ENCODE results near the gene SLC6A13. TPM values are rescaled to one million over a fixed set of nuclear protein-coding genes. Genes with fewer than 3 reads are reported as not detected.
"Not testable (repeated sequence)": the region's sequence is repeated elsewhere in the genome, so short reads cannot be mapped to it uniquely, and the experiment has no call there.

SLC6A13 gene
- total RNA-seq, 2 donors from 2014 or later, result 0.54 TPM; not detected in 1

DNA sequence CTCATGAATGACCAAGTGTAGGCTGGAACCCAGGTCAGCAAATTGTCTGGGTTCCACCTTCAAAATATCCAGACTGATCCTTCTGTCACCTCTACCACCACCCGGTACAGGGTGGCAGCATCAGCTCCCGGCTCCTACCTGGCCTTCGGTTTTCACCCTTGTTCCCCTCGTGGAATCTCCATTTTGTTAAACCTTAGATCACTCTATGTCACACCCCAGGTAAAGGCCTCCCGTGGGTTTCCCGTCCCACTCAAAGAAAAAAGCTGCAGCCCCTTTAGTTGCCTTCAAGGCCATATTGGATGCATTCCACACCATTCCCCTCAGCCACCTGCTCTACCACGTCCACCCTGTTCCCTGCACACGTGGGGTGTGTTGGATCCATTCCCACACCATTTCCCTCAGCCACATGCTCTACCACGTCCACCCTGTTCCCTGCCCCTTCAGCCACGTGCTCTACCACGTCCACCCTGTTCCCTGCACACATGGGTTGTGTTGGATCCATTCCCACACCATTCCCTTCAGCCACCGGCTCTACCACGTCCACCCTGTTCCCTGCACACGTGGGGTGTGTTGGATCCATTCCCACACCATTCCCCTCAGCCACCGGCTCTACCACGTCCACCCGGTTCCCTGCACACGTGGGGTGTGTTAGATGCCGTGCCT is 23.8 kb downstream of the SLC6A13 start:
- no peak overlapping the region for H3K4me3 ChIP-seq

DNA sequence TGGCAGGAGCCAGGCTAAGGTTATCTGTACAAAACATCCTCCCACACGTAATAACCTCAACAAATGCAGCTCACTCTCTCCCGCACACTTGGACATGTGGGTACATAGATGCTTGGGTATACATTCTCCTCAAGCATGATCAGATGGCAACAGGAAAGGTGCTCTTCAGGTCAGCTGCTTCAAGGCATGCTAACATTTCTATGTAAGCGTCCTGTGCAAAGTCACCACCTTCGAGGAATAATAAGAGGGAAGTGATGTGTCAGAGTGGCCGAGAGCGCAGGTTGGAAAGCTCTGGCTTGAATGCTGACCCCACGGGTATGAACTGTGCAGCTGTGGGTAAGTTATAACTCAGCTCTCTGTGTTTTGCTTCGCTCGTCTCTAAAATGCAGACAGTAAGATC is 24.5 kb downstream of the SLC6A13 start:
- DNase-seq (ENCODE audit: low spot score) (no peak), ATAC-seq (ENCODE audit: insufficient number of reproducible peaks, low FRiP score, low read depth) (no peak)
- Histone ChIP-seq H3K36me3 (no peaks in the 10 kb centered on the region), H3K4me3 (no peak overlapping the region), H3K4me1 (ENCODE audit: control insufficient read depth in 1 of 2, low read depth in 2 of 2) (no peaks in the 10 kb centered on the region), H3K27me3 (replicated peaks; ENCODE audit: insufficient read depth) (no peaks in the 10 kb centered on the region), H3K27ac (no peak overlapping the region), H3K9me3 (peaks cover 7% of the 10 kb centered on the region)
- no peak for TF ChIP-seq CTCF (IDR thresholded peaks at IDR 0.05)

More for the DNA sequence above, 23.8 kb downstream of the SLC6A13 start:
- DNase-seq (ENCODE audit: low spot score) (no peak), ATAC-seq (ENCODE audit: insufficient number of reproducible peaks, low FRiP score, low read depth) (no peak)
- Histone ChIP-seq H3K4me1 (ENCODE audit: control insufficient read depth in 1 of 2, low read depth in 2 of 2) (no peaks in the 10 kb centered on the region), H3K36me3 (no peaks in the 10 kb centered on the region), H3K9me3 (peaks cover 7% of the 10 kb centered on the region), H3K27ac (no peak overlapping the region), H3K27me3 (replicated peaks; ENCODE audit: insufficient read depth) (no peaks in the 10 kb centered on the region)
- no peak for TF ChIP-seq CTCF (IDR thresholded peaks at IDR 0.05)

- no peak for ATAC-seq (ENCODE audit: insufficient number of reproducible peaks, low FRiP score, low read depth)
- no peak for TF ChIP-seq CTCF (IDR thresholded peaks at IDR 0.05)
Measured at GRCh38 chr12:237026-237815, 25.4 kb downstream of the SLC6A13 start.

GRCh38 chr12:236445-236844 is 26.2 kb downstream of the SLC6A13 start:
- TF ChIP-seq CTCF (IDR thresholded peaks at IDR 0.05), result no peak
- H3K27me3 ChIP-seq (replicated peaks; ENCODE audit: insufficient read depth), result no peaks in the 10 kb centered on the region
- H3K4me3 ChIP-seq, result no peak overlapping the region
- H3K27ac ChIP-seq, result no peak overlapping the region
- DNase-seq (ENCODE audit: low spot score) (no peak), ATAC-seq (ENCODE audit: insufficient number of reproducible peaks, low FRiP score, low read depth) (no peak)
- no peaks in the 10 kb centered on the region for H3K4me1 ChIP-seq (ENCODE audit: control insufficient read depth in 1 of 2, low read depth in 2 of 2)
- H3K9me3 ChIP-seq, result peaks cover 7% of the 10 kb centered on the region
- H3K36me3 ChIP-seq, result no peaks in the 10 kb centered on the region

More at GRCh38 chr12:237026-237815, 25.4 kb downstream of the SLC6A13 start:
- H3K36me3 ChIP-seq, result no peaks in the 10 kb centered on the region
- H3K4me1 ChIP-seq (ENCODE audit: control insufficient read depth in 1 of 2, low read depth in 2 of 2), result no peaks in the 10 kb centered on the region
- peaks cover 7% of the 10 kb centered on the region for H3K9me3 ChIP-seq
- no peak for DNase-seq (ENCODE audit: low spot score)
- H3K4me3 ChIP-seq, result no peak overlapping the region
- no peaks in the 10 kb centered on the region for H3K27me3 ChIP-seq (replicated peaks; ENCODE audit: insufficient read depth)
- no peak overlapping the region for H3K27ac ChIP-seq

DNA sequence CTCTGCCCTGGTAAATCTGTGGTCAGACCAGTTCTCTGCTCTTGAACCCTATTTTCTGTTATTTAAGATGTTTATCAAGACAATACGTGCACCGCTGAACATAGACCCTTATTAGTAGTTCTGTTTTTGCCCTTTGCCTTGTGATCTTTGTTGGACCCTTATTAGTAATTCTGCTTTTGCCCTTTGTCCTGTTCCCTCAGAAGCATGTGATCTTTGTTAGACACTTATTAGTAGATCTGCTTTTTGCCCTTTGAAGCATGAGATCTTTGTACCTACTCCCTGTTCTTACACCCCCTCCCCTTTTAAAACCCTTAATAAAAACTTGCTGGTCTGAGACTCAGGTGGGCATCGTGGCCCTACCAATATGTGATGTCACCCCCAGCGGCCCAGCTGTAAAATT is 26.7 kb downstream of the SLC6A13 start:
- H3K36me3 ChIP-seq; H3K9me3 ChIP-seq; H3K27me3 ChIP-seq (replicated peaks; ENCODE audit: insufficient read depth); H3K27ac ChIP-seq; H3K4me3 ChIP-seq; DNase-seq (ENCODE audit: low spot score); H3K4me1 ChIP-seq (ENCODE audit: control insufficient read depth in 1 of 2, low read depth in 2 of 2); ATAC-seq (ENCODE audit: insufficient number of reproducible peaks, low FRiP score, low read depth): not testable (repeated sequence)
